H1 (cell line): Measurements from ENCODE around the gene RPL41. TPM values are rescaled to one million over a fixed set of nuclear protein-coding genes. Genes with fewer than 3 reads are reported as not detected.
A peak's percentile ranks its signal among the peaks of the same experiment; 100 is the strongest.

Experiments used
- ASH2L ChIP-seq: fragments of 200-600, 300-600 bp; sonication (generic); IDR thresholded peaks from one replicate; pipeline ENCODE4 v1.7.1; 2017; ENCODE audit warnings: low read length
- BRCA1 ChIP-seq: IDR thresholded peaks from 2 replicates; pipeline ENCODE4 v1.6.1; 2012; ENCODE audit warnings: low read depth, low read length, improper control_type of control experiment
- GABPA ChIP-seq: IDR thresholded peaks from 2 replicates; pipeline ENCODE4 v1.6.1; 2011; ENCODE audit warnings: mild to moderate bottlenecking, low read length, moderate library complexity, borderline replicate concordance; ENCODE audit not compliant: insufficient read depth
- PHF8 ChIP-seq: fragments of 200-600 bp; sonication (generic); conservative IDR thresholded peaks from 2 replicates; pipeline ENCODE4 v1.7.1; 2012; ENCODE audit warnings: low read depth, mild to moderate bottlenecking, inconsistent platforms, low read length, moderate library complexity
- RNF2 ChIP-seq: fragments of 200-900, 300-1000 bp; sonication (generic); IDR thresholded peaks from 2 replicates; pipeline ENCODE4 v1.7.1; 2016; ENCODE audit warnings: borderline replicate concordance, low read depth, mild to moderate bottlenecking, antibody characterized with exemption, low read length; ENCODE audit not compliant: poor library complexity, severe bottlenecking; ENCODE audit errors: missing control alignments
- SAP30 ChIP-seq: fragments of 300-600 bp; sonication (generic); IDR thresholded peaks from 2 replicates; pipeline ENCODE4 v1.7.1; 2012; ENCODE audit warnings: low read length, moderate library complexity, mild to moderate bottlenecking, inconsistent platforms; ENCODE audit not compliant: insufficient read depth, insufficient replicate concordance
- SP1 ChIP-seq: IDR thresholded peaks from 2 replicates; pipeline ENCODE4 v1.6.1; 2011; ENCODE audit warnings: low read depth, low read length
- TAF7 ChIP-seq: optimal IDR thresholded peaks from 2 replicates; pipeline ENCODE3; 2011; ENCODE audit warnings: low read depth, mild to moderate bottlenecking, inconsistent platforms, low read length, moderate library complexity, borderline replicate concordance
- TBP ChIP-seq: IDR thresholded peaks from 2 replicates; pipeline ENCODE4 v1.6.1; 2011; ENCODE audit warnings: low read depth, low read length, improper control_type of control experiment
- polyA plus RNA-seq, 7 experiments: library from polyadenylated mRNA; depleted of rRNA in 3 of 7; stranded (reverse) in 5 of 7; unstranded in 2 of 7; fragments of >200 nt in 5 of 7; fragments of 200-250 nt in 2 of 7; gene quantifications; 1 replicate in 5 of 7; 2 replicates in 1 of 7; 4 replicates in 1 of 7; pipeline versions ENCODE4 v1.2.1 to v1.2.3, GENCODE V29; 2011 to 2013; ENCODE audit warnings: missing spikeins in 2 of 7, mixed read lengths in 2 of 7
- total RNA-seq: library from RNA; stranded (reverse); fragmentation: NEBNext Ultra II Directional; extraction: Animal tissue kit (Norgen Biotek cat#: 25700); gene quantifications from 2 replicates; pipeline ENCODE4 v1.2.1, GENCODE V29; 2021

RPL41 gene
- total and polyA plus RNA-seq, 2 of the 8 experiments (the other 6 are each of a cell fraction or from before 2014, with no cell fraction given): 4,440 to 16,488 TPM

- TF ChIP-seq RNF2 (no peak), ASH2L (no peak), SP1 (0 out of 2 replicates have a peak, but pooled peaks have one; percentile 7), TBP (peak; percentile 26; the same call in 1 of the 2 replicates), SAP30 (peak; percentile 35), PHF8 (no peak), BRCA1 (no peak), TAF7 (peak; percentile 32), GABPA (no peak)
Measured at GRCh38 chr12:56151672-56152131, 35.3 kb downstream of the RPL41 start (continued).
